CD14-positive monocyte (primary cell): ENCODE data around the gene SLC6A11. TPM values are rescaled to one million over a fixed set of nuclear protein-coding genes. Genes with fewer than 3 reads are reported as not detected.

Experiments
- DNase-seq, 3 donors: peaks; one replicate each; pipeline ENCODE4 v3.0.0-alpha.2; 2011 to 2022
- H2AFZ ChIP-seq: 2 replicates; pipeline ENCODE4 v1.6.0; 2012; ENCODE audit warnings: mild to moderate bottlenecking, low read depth, low read length, inconsistent platforms; ENCODE audit not compliant: insufficient read depth, poor library complexity, severe bottlenecking
- H3K27ac ChIP-seq, 2 donors: 1 replicate in 1 of 2; 2 replicates in 1 of 2; pipeline ENCODE4 v1.5.1; 2012 to 2013; ENCODE audit warnings: low read length in 2 of 2, control low read depth in 1 of 2, inconsistent platforms in 1 of 2, low read depth in 1 of 2, mild to moderate bottlenecking in 1 of 2
- H3K27me3 ChIP-seq, 2 donors: one replicate each; pipeline versions ENCODE4 v1.6.0 to v1.6.1; 2011 to 2013; ENCODE audit warnings: low read length in 2 of 2; ENCODE audit not compliant: control insufficient read depth in 2 of 2, insufficient read depth in 2 of 2
- H3K36me3 ChIP-seq, 2 donors: replicated peaks in 1 of 2; 1 replicate in 1 of 2; 2 replicates in 1 of 2; pipeline versions ENCODE4 v1.5.1 to v1.6.1; 2012 to 2013; ENCODE audit warnings: low read length in 2 of 2, control low read depth in 1 of 2, inconsistent platforms in 1 of 2, mild to moderate bottlenecking in 1 of 2; ENCODE audit not compliant: insufficient read depth in 2 of 2, control insufficient read depth in 1 of 2
- H3K4me1 ChIP-seq, 2 donors: 1 replicate in 1 of 2; 2 replicates in 1 of 2; pipeline versions ENCODE4 v1.5.1 to v1.6.1; 2012 to 2013; ENCODE audit warnings: low read length in 2 of 2, control low read depth in 1 of 2, inconsistent platforms in 1 of 2, mild to moderate bottlenecking in 1 of 2, moderate library complexity in 1 of 2; ENCODE audit not compliant: insufficient read depth in 2 of 2, control insufficient read depth in 1 of 2
- H3K4me2 ChIP-seq: replicated peaks from 2 replicates; pipeline ENCODE3; 2012; ENCODE audit warnings: low read length, moderate library complexity, mild to moderate bottlenecking; ENCODE audit not compliant: poor library complexity, severe bottlenecking; ENCODE audit errors: extremely low read depth
- H3K4me3 ChIP-seq, 3 experiments: fragments of 200-600 bp in 1 of 3; sonication (generic) in 1 of 3; replicated peaks in 1 of 3; 1 replicate in 2 of 3; 2 replicates in 1 of 3; pipeline ENCODE4 v1.5.1; 2011 to 2013; ENCODE audit warnings: low read length in 3 of 3, mild to moderate bottlenecking in 3 of 3, control low read depth in 2 of 3, low read depth in 2 of 3, inconsistent platforms in 1 of 3, moderate library complexity in 1 of 3
- H3K79me2 ChIP-seq: 2 replicates; pipeline ENCODE4 v1.6.0; 2012; ENCODE audit warnings: mild to moderate bottlenecking, control low read depth, inconsistent platforms, low read length, moderate library complexity; ENCODE audit not compliant: insufficient read depth
- H3K9ac ChIP-seq: 2 replicates; pipeline ENCODE4 v1.6.0; 2017; ENCODE audit warnings: low read length, mild to moderate bottlenecking; ENCODE audit not compliant: insufficient read depth, poor library complexity, severe bottlenecking
- H3K9me3 ChIP-seq, 2 donors: replicated peaks in 1 of 2; 1 replicate in 1 of 2; 2 replicates in 1 of 2; pipeline versions ENCODE4 v1.5.1 to v1.6.1; 2012 to 2013; ENCODE audit warnings: low read length in 2 of 2, control low read depth in 1 of 2; ENCODE audit not compliant: control insufficient read depth in 1 of 2, insufficient read depth in 1 of 2
- H4K20me1 ChIP-seq: 2 replicates; pipeline ENCODE4 v1.6.0; 2012; ENCODE audit warnings: mild to moderate bottlenecking, low read length, control low read depth, moderate library complexity; ENCODE audit not compliant: insufficient read depth
- H3K27ac Mint-ChIP-seq, 7 donors: one replicate each; pipeline ENCODE4 v1.8.0; 2020; ENCODE audit warnings: mild to moderate bottlenecking in 7 of 7, mixed read lengths in 7 of 7, moderate library complexity in 6 of 7, inconsistent platforms in 2 of 7
- H3K27me3 Mint-ChIP-seq, 3 donors: one replicate each; pipeline ENCODE4 v1.8.0; 2021 to 2022; ENCODE audit warnings: low read depth in 3 of 3, mild to moderate bottlenecking in 3 of 3, mixed read lengths in 3 of 3, moderate library complexity in 3 of 3, inconsistent platforms in 1 of 3
- H3K36me3 Mint-ChIP-seq, 2 donors: one replicate each; pipeline ENCODE4 v1.8.0; 2020; ENCODE audit warnings: mixed read lengths in 2 of 2, inconsistent platforms in 1 of 2, mild to moderate bottlenecking in 1 of 2
- H3K4me1 Mint-ChIP-seq: one replicate; pipeline ENCODE4 v1.8.0; 2020; ENCODE audit warnings: mild to moderate bottlenecking, mixed read lengths
- H3K4me3 Mint-ChIP-seq, 2 donors: one replicate each; pipeline ENCODE4 v1.8.0; 2020; ENCODE audit warnings: mild to moderate bottlenecking in 2 of 2, mixed read lengths in 2 of 2, moderate library complexity in 1 of 2
- H3K9me3 Mint-ChIP-seq, 7 donors: one replicate each; pipeline ENCODE4 v1.8.0; 2020 to 2022; ENCODE audit warnings: mixed read lengths in 7 of 7, mild to moderate bottlenecking in 6 of 7, moderate library complexity in 6 of 7, inconsistent platforms in 2 of 7
- CTCF ChIP-seq: fragments of 200-600 bp; IDR thresholded peaks from one replicate; pipeline ENCODE4 v1.8.0; 2022; ENCODE audit warnings: antibody characterized with exemption, mild to moderate bottlenecking
- whole genome bisulfite sequencing: methylation state at CpG from one replicate; pipeline ENCODE4 v1.1.5; 2013; ENCODE audit warnings: missing lambda C conversion rate; ENCODE audit not compliant: insufficient coverage; 5-methylcytosine and 5-hydroxymethylcytosine counted together
- intact Hi-C, 2 donors: fragments of 100-400 bp; cut with micrococcal nuclease; formaldehyde crosslinking; loops; one replicate each; pipeline versions ENCODE4 v1.15.0 to v1.15.1; 2023
- polyA plus RNA-seq, 3 donors: library from polyadenylated mRNA; depleted of rRNA in 1 of 3; unstranded in 2 of 3; stranded (reverse) in 1 of 3; fragments of 300-500 nt in 2 of 3; fragments of >200 nt in 1 of 3; fragmentation: Illumina TruSeq in 2 of 3; gene quantifications; 1 replicate in 2 of 3; 2 replicates in 1 of 3; pipeline ENCODE4 v1.2.3, GENCODE V29; 2012 to 2021

The SLC6A11 gene
- polyA plus RNA-seq, 3 donors, result not detected

GRCh38 chr3:10779293-10779805, 36.7 kb upstream of the SLC6A11 start:
- H3K79me2 ChIP-seq, result no peaks in the 10 kb centered on the region
- H3K4me3 Mint-ChIP-seq, result no peak overlapping the region
- H2AFZ ChIP-seq, result no peak overlapping the region
- no peaks in the 10 kb centered on the region for H4K20me1 ChIP-seq
- H3K27ac Mint-ChIP-seq, result no peak overlapping the region
- no peak overlapping the region for H3K9ac ChIP-seq
- no peak overlapping the region for H3K4me2 ChIP-seq
- peaks cover 9% of the 10 kb centered on the region for H3K4me1 Mint-ChIP-seq
- WGBS, result 78% methylated on average over 5 of the region's 8 CpGs
- no peaks in the 10 kb centered on the region for H3K36me3 ChIP-seq
- peaks cover 3 to 10% (median 8%) of the 10 kb centered on the region in 3 donors for H3K27me3 Mint-ChIP-seq
- no peaks in the 10 kb centered on the region for H3K27me3 ChIP-seq
- no peak for DNase-seq
- no peak overlapping the region for H3K27ac ChIP-seq
- no peaks in the 10 kb centered on the region for H3K9me3 ChIP-seq
- peaks cover 0 to 2% (median 0%) of the 10 kb centered on the region in 7 donors for H3K9me3 Mint-ChIP-seq
- H3K4me3 ChIP-seq, result no peak overlapping the region
- TF ChIP-seq CTCF, result no peak
- H3K36me3 Mint-ChIP-seq, result no peaks in the 10 kb centered on the region
- intact Hi-C loops, result no loop called here
- peaks cover 7 to 9% of the 10 kb centered on the region in 2 donors for H3K4me1 ChIP-seq

GRCh38 chr3:10780243-10780642, 35.8 kb upstream of the SLC6A11 start:
- Mint-ChIP-seq H3K27me3 (peaks cover 0 to 7% (median 6%) of the 10 kb centered on the region in 3 donors), H3K9me3 (peaks cover 0 to 2% (median 0%) of the 10 kb centered on the region in 7 donors), H3K4me3 (no peak overlapping the region), H3K36me3 (no peaks in the 10 kb centered on the region), H3K27ac (peak overlapping the region in 2 of 7 donors; percentile 25 to 27), H3K4me1 (peaks cover 14% of the 10 kb centered on the region)
- intact Hi-C loops, result no loop called here
- Histone ChIP-seq H3K27me3 (no peaks in the 10 kb centered on the region), H4K20me1 (no peaks in the 10 kb centered on the region), H3K4me1 (peaks cover 9 to 11% of the 10 kb centered on the region in 2 donors), H3K27ac (no peak overlapping the region), H3K9ac (no peak overlapping the region), H3K79me2 (no peaks in the 10 kb centered on the region), H2AFZ (no peak overlapping the region), H3K36me3 (no peaks in the 10 kb centered on the region), H3K9me3 (no peaks in the 10 kb centered on the region), H3K4me3 (no peak overlapping the region), H3K4me2 (no peak overlapping the region)
- 92% methylated on average over 5 of the region's 5 CpGs for WGBS
- DNase-seq, result no peak
- no peak for TF ChIP-seq CTCF
